ENCODE results near the gene ADGRG2.

Gene ADGRG2

DNA sequence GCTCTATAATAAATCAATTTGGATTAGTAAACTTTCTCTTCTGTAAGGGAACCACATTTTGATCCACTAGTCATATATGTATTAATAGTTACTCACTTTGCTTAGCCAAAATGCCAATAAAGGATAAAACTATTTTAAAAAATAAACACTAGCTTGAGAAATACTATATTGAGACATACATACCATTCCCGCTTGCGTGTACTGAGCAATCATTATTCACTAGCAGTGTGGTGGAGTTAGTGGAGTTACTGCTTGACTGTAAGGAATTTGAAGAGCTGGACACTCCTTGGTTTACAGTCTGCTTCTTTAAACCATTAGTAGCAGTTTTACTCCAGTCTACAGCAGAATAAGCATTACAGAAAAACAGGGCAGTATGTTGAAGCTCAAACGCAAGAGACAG is 127.6 kb downstream of the ADGRG2 start:
- no peak for DNase-seq (ENCODE audit: extremely low spot score)
- TF ChIP-seq CTBP1 (IDR thresholded peaks at IDR 0.05; ENCODE audit: borderline replicate concordance) (no peak), BHLHE40 (IDR thresholded peaks at IDR 0.05; ENCODE audit: borderline replicate concordance) (no peak), ARNT (IDR thresholded peaks at IDR 0.05) (no peak), ELF4 (IDR thresholded peaks at IDR 0.05) (no peak), LEF1 (IDR thresholded peaks at IDR 0.05; ENCODE audit: borderline replicate concordance) (no peak), FOXA1 (IDR thresholded peaks at IDR 0.05) (no peak), L3MBTL2 (conservative IDR thresholded peaks at IDR 0.05) (no peak), ZNF384 (IDR thresholded peaks at IDR 0.05) (no peak), NFRKB (IDR thresholded peaks at IDR 0.05) (no peak), FOXM1 (IDR thresholded peaks at IDR 0.05; ENCODE audit: borderline replicate concordance) (no peak), FOXK2 (IDR thresholded peaks at IDR 0.05) (no peak)
- TF ChIP-seq, protein P1, sequence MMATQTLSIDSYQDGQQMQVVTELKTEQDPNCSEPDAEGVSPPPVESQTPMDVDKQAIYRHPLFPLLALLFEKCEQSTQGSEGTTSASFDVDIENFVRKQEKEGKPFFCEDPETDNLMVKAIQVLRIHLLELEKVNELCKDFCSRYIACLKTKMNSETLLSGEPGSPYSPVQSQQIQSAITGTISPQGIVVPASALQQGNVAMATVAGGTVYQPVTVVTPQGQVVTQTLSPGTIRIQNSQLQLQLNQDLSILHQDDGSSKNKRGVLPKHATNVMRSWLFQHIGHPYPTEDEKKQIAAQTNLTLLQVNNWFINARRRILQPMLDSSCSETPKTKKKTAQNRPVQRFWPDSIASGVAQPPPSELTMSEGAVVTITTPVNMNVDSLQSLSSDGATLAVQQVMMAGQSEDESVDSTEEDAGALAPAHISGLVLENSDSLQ (IDR thresholded peaks at IDR 0.05): no peak
- CTCF ChIA-PET: interaction anchor here (0.6 kb wide), 1 partner anchor 586 kb away, joined by 3 read pairs; no protein-coding TSS in a partner anchor
- POLR2A ChIA-PET: interaction anchor here (1.0 kb wide), 1 partner anchor 9 kb away, joined by 3 read pairs; no protein-coding TSS in a partner anchor

DNA sequence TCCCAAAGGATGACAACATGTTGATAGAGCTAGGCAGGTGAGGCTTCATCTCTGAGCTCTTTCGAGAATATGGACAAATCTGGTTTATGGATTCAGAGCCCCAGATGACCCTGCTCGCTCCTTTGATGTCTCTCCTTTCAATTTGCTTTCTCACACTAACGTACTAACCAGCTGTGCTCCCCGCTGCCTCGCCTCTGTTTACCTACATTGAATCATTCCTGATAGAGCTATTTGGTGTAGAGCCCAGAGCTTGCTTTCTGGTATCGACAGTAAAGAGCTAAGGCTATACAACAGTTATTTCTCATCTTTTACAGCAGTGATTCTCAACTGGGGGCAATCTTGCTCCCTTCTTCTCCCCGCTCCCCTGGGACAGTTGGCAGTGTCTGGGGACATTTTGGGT is 129.4 kb downstream of the ADGRG2 start:
- POLR2A ChIA-PET: interaction anchor here (1.0 kb wide), 1 partner anchor 8 kb away, joined by 4 read pairs; no protein-coding TSS in a partner anchor
- CTCF ChIA-PET: no interaction called here
- DNase-seq (ENCODE audit: extremely low spot score): no peak

GRCh38 chrX:18985186-18985435 is 137.2 kb downstream of the ADGRG2 start:
- CTCF ChIA-PET: no interaction called here
- no peak for DNase-seq (ENCODE audit: extremely low spot score)
- POLR2A ChIA-PET: interaction anchor here (0.7 to 1.5 kb wide), 5 partner anchors 8 to 15 kb away, joined by 3 to 5 read pairs (median 3); no protein-coding TSS in a partner anchor
- TF ChIP-seq HDGF (IDR thresholded peaks at IDR 0.05; ENCODE audit: borderline replicate concordance): no peak
- TF ChIP-seq TARDBP (IDR thresholded peaks at IDR 0.05): no peak
- TF ChIP-seq L3MBTL2 (conservative IDR thresholded peaks at IDR 0.05): no peak
- TF ChIP-seq NFRKB (IDR thresholded peaks at IDR 0.05): no peak
- no peak for TF ChIP-seq CTBP1 (IDR thresholded peaks at IDR 0.05; ENCODE audit: borderline replicate concordance)
- no peak for TF ChIP-seq SP1 (IDR thresholded peaks at IDR 0.05)
- no peak for TF ChIP-seq LEF1 (IDR thresholded peaks at IDR 0.05; ENCODE audit: borderline replicate concordance)
- no peak for TF ChIP-seq ELF4 (IDR thresholded peaks at IDR 0.05)
- no peak for TF ChIP-seq FOXM1 (IDR thresholded peaks at IDR 0.05; ENCODE audit: borderline replicate concordance)
- TF ChIP-seq, protein P1 (IDR thresholded peaks at IDR 0.05): no peak
- TF ChIP-seq FOXK2 (IDR thresholded peaks at IDR 0.05): no peak
- no peak for TF ChIP-seq BHLHE40 (IDR thresholded peaks at IDR 0.05; ENCODE audit: borderline replicate concordance)
- TF ChIP-seq ZNF384 (IDR thresholded peaks at IDR 0.05): no peak
- no peak for TF ChIP-seq ARNT (IDR thresholded peaks at IDR 0.05)
- TF ChIP-seq FOXA1 (IDR thresholded peaks at IDR 0.05): no peak
- no peak for TF ChIP-seq SUZ12 (IDR thresholded peaks at IDR 0.05)

More for the DNA sequence above, 129.4 kb downstream of the ADGRG2 start:
- TF ChIP-seq HDGF (IDR thresholded peaks at IDR 0.05; ENCODE audit: borderline replicate concordance) (no peak), TARDBP (IDR thresholded peaks at IDR 0.05) (no peak), FOXA1 (IDR thresholded peaks at IDR 0.05) (no peak), ARNT (IDR thresholded peaks at IDR 0.05) (no peak), FOXK2 (IDR thresholded peaks at IDR 0.05) (no peak), NFRKB (IDR thresholded peaks at IDR 0.05) (no peak), L3MBTL2 (conservative IDR thresholded peaks at IDR 0.05) (no peak), ELF4 (IDR thresholded peaks at IDR 0.05) (no peak), SP1 (IDR thresholded peaks at IDR 0.05) (no peak), BHLHE40 (IDR thresholded peaks at IDR 0.05; ENCODE audit: borderline replicate concordance) (no peak), FOXM1 (IDR thresholded peaks at IDR 0.05; ENCODE audit: borderline replicate concordance) (no peak), ZNF384 (IDR thresholded peaks at IDR 0.05) (no peak), CTBP1 (IDR thresholded peaks at IDR 0.05; ENCODE audit: borderline replicate concordance) (no peak), SUZ12 (IDR thresholded peaks at IDR 0.05) (no peak)
- TF ChIP-seq, protein P1 (IDR thresholded peaks at IDR 0.05): no peak

- POLR2A ChIA-PET: interaction anchor here (0.7 to 1.5 kb wide), 5 partner anchors 9 to 15 kb away, joined by 3 to 5 read pairs (median 3); no protein-coding TSS in a partner anchor
- DNase-seq (ENCODE audit: extremely low spot score): peak; percentile 81
- CTCF ChIA-PET: no interaction called here
- 0 out of 2 replicates have a peak, but pooled peaks have one; percentile 29 for TF ChIP-seq BHLHE40 (IDR thresholded peaks at IDR 0.05; ENCODE audit: borderline replicate concordance)
- peak; percentile 38; the same call in 1 of the 2 replicates for TF ChIP-seq CTBP1 (IDR thresholded peaks at IDR 0.05; ENCODE audit: borderline replicate concordance)
- TF ChIP-seq HDGF (IDR thresholded peaks at IDR 0.05; ENCODE audit: borderline replicate concordance): no peak
Observed at GRCh38 chrX:18984381-18985185, 137.7 kb downstream of the ADGRG2 start.

DNA sequence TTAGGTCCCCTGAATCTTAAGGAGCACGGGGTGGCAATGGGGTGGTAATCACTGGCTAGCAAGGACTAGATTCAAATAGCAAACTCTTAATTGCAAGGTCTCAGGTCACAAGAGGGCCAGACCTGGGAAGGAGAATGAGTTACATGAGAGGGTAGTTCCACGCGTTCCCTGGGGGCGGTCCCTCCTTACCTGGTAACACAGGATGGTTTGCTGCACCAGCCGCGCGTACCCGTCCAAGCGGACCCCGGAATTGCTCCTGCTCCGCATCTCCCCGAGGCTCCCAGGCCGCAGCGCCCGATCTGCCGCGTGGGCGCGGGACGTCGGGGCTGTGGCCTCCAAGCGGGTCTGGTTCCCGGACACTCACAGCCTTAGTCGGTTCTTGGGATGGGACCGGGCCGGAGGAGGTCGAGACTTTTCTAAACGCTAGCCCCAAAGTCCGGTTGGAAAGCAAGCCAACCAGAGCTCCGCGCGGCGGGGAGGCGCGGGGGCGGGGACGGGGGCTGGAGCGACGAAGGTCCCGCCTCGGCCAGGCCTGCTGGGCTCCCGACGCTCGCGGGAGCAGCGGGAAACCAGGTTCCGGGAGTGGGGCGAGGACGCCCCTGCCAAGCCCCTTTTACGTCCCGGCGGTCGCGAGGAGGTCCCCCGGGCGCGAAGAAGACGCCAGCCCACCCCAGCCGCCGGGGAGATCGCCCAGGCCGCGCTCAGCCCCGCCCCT is 138.4 kb downstream of the ADGRG2 start, which contains the start of gene PHKA2:
TSS of gene PHKA2 (minus strand) at position 449 of the 715 bp plus-strand sequence. CDS start at position 267, 182 bp downstream.
- TF ChIP-seq L3MBTL2 (conservative IDR thresholded peaks at IDR 0.05) (peak; percentile 47; the same call in 1 of the 2 replicates), HDGF (IDR thresholded peaks at IDR 0.05; ENCODE audit: borderline replicate concordance) (no peak)
- no peak for DNase-seq (ENCODE audit: extremely low spot score)
- CTCF ChIA-PET: interaction anchor here (0.5 kb wide), 1 partner anchor 297 kb away, joined by 4 read pairs; no protein-coding TSS in a partner anchor
- POLR2A ChIA-PET: no interaction called here
